Glutamatergic neuron (in vitro differentiated cells): Measurements from ENCODE around the gene TBC1D1. TPM values are rescaled to one million over a fixed set of nuclear protein-coding genes. Genes with fewer than 3 reads are reported as not detected.

ENCODE experiments used
- DNase-seq: peaks from one replicate; pipeline ENCODE4 v3.0.0; 2022
- H3K27ac Mint-ChIP-seq: one replicate; pipeline ENCODE4 v1.8.0; 2020; ENCODE audit warnings: mild to moderate bottlenecking, mixed read lengths, inconsistent platforms; ENCODE audit not compliant: unreplicated experiment
- H3K27me3 Mint-ChIP-seq: one replicate; pipeline ENCODE4 v1.8.0; 2020; ENCODE audit warnings: mild to moderate bottlenecking, moderate library complexity, mixed read lengths, inconsistent platforms; ENCODE audit not compliant: unreplicated experiment
- H3K36me3 Mint-ChIP-seq: one replicate; pipeline ENCODE4 v1.8.0; 2020; ENCODE audit warnings: mild to moderate bottlenecking, mixed read lengths, inconsistent platforms; ENCODE audit not compliant: unreplicated experiment
- H3K4me1 Mint-ChIP-seq: one replicate; pipeline ENCODE4 v1.8.0; 2020; ENCODE audit warnings: mild to moderate bottlenecking, low read depth, mixed read lengths, inconsistent platforms; ENCODE audit not compliant: unreplicated experiment
- H3K4me3 Mint-ChIP-seq: one replicate; pipeline ENCODE4 v1.8.0; 2020; ENCODE audit warnings: mild to moderate bottlenecking, mixed read lengths, inconsistent platforms; ENCODE audit not compliant: unreplicated experiment
- H3K9me3 Mint-ChIP-seq: one replicate; pipeline ENCODE4 v1.8.0; 2020; ENCODE audit warnings: mild to moderate bottlenecking, moderate library complexity, mixed read lengths, inconsistent platforms; ENCODE audit not compliant: unreplicated experiment
- CTCF ChIP-seq: fragments of 200-600 bp; sonication (generic); IDR thresholded peaks from one replicate; pipeline ENCODE4 v1.5.0; 2021; ENCODE audit not compliant: partially characterized antibody, unreplicated experiment
- total RNA-seq: library from RNA; stranded (reverse); fragmentation: NEBNext Ultra II Directional; extraction: Animal tissue kit (Norgen Biotek cat#: 25700); gene quantifications from one replicate; pipeline ENCODE4 v1.2.1, GENCODE V29; 2021; ENCODE audit not compliant: unreplicated experiment

TBC1D1 gene
- total RNA-seq, 1 donor from 2014 or later: 106 TPM

GRCh38 chr4:38049545-38050170 lies 158.8 kb downstream of the TBC1D1 start:
- H3K36me3 Mint-ChIP-seq: no peaks in the 10 kb centered on the region
- H3K4me3 Mint-ChIP-seq: no peak overlapping the region
- TF ChIP-seq CTCF: no peak
- H3K27me3 Mint-ChIP-seq: no peaks in the 10 kb centered on the region
- no peaks in the 10 kb centered on the region for H3K9me3 Mint-ChIP-seq
- no peak for DNase-seq
- H3K27ac Mint-ChIP-seq: no peak overlapping the region
- H3K4me1 Mint-ChIP-seq: peaks cover 19% of the 10 kb centered on the region

GRCh38 chr4:38050560-38051350 lies 159.9 kb downstream of the TBC1D1 start:
- Mint-ChIP-seq H3K27ac (no peak overlapping the region), H3K36me3 (no peaks in the 10 kb centered on the region), H3K4me1 (peaks cover 16% of the 10 kb centered on the region), H3K4me3 (no peak overlapping the region), H3K9me3 (peaks cover 2% of the 10 kb centered on the region), H3K27me3 (no peaks in the 10 kb centered on the region)
- TF ChIP-seq CTCF: no peak
- no peak for DNase-seq

GRCh38 chr4:38055566-38055965 lies 164.7 kb downstream of the TBC1D1 start:
- H3K9me3 Mint-ChIP-seq: peaks cover 11% of the 10 kb centered on the region
- no peak overlapping the region for H3K4me3 Mint-ChIP-seq
- TF ChIP-seq CTCF: no peak
- peaks cover 28% of the 10 kb centered on the region for H3K4me1 Mint-ChIP-seq
- H3K27me3 Mint-ChIP-seq: peaks cover 7% of the 10 kb centered on the region
- no peaks in the 10 kb centered on the region for H3K36me3 Mint-ChIP-seq
- DNase-seq: no peak
- peak overlapping the region; percentile 60 for H3K27ac Mint-ChIP-seq

GRCh38 chr4:38056011-38056685 lies 165.3 kb downstream of the TBC1D1 start:
- no peak for DNase-seq
- peaks cover 7% of the 10 kb centered on the region for H3K27me3 Mint-ChIP-seq
- TF ChIP-seq CTCF: no peak
- H3K27ac Mint-ChIP-seq: peak overlapping the region; percentile 60
- H3K36me3 Mint-ChIP-seq: no peaks in the 10 kb centered on the region
- peaks cover 33% of the 10 kb centered on the region for H3K4me1 Mint-ChIP-seq
- peaks cover 11% of the 10 kb centered on the region for H3K9me3 Mint-ChIP-seq
- H3K4me3 Mint-ChIP-seq: no peak overlapping the region
